Mesenchymal stem cell (in vitro differentiated cells and primary cell): ENCODE results near the gene PGR.

Experiments used
- DNase-seq: peaks from one replicate; pipeline ENCODE4 v3.0.0-alpha.2; 2013
- H2AFZ ChIP-seq: one replicate; pipeline ENCODE4 v1.6.1; 2013; ENCODE audit warnings: low read depth, mild to moderate bottlenecking, control low read depth, inconsistent platforms, low read length, moderate library complexity
- H2AK5ac ChIP-seq: 2 replicates; pipeline ENCODE4 v1.6.1; 2013; ENCODE audit warnings: low read length, moderate library complexity, mild to moderate bottlenecking, inconsistent platforms; ENCODE audit not compliant: severe bottlenecking
- H2BK120ac ChIP-seq: one replicate; pipeline ENCODE4 v1.6.1; 2013; ENCODE audit warnings: low read depth, mild to moderate bottlenecking, inconsistent platforms, low read length, moderate library complexity
- H2BK12ac ChIP-seq, 2 experiments: one replicate each; pipeline ENCODE4 v1.6.1; 2013; ENCODE audit warnings: inconsistent platforms in 2 of 2, low read length in 2 of 2, mild to moderate bottlenecking in 2 of 2, moderate library complexity in 2 of 2, control low read depth in 1 of 2
- H2BK15ac ChIP-seq: one replicate; pipeline ENCODE4 v1.6.1; 2013; ENCODE audit warnings: mild to moderate bottlenecking, low read depth, inconsistent platforms; ENCODE audit not compliant: poor library complexity, severe bottlenecking
- H2BK5ac ChIP-seq: 2 replicates; pipeline ENCODE4 v1.6.1; 2013; ENCODE audit warnings: low read depth, mild to moderate bottlenecking, low read length, control low read depth, inconsistent platforms; ENCODE audit not compliant: poor library complexity, severe bottlenecking
- H3K14ac ChIP-seq, 2 experiments: one replicate each; pipeline ENCODE4 v1.6.1; 2013; ENCODE audit warnings: inconsistent platforms in 2 of 2, low read length in 2 of 2, control low read depth in 1 of 2, mild to moderate bottlenecking in 1 of 2, moderate library complexity in 1 of 2
- H3K18ac ChIP-seq, 2 experiments: one replicate each; pipeline ENCODE4 v1.6.1; 2013; ENCODE audit warnings: inconsistent platforms in 2 of 2, low read length in 2 of 2, control low read depth in 1 of 2, low read depth in 1 of 2, mild to moderate bottlenecking in 1 of 2
- H3K23ac ChIP-seq, 2 experiments: one replicate each; pipeline ENCODE4 v1.6.1; 2013; ENCODE audit warnings: inconsistent platforms in 2 of 2, low read length in 2 of 2, mild to moderate bottlenecking in 2 of 2, moderate library complexity in 2 of 2, control low read depth in 1 of 2
- H3K27ac ChIP-seq: 2 replicates; pipeline ENCODE4 v1.5.1; 2013; ENCODE audit warnings: mild to moderate bottlenecking, moderate library complexity, low read length, control low read depth, inconsistent platforms; ENCODE audit not compliant: poor library complexity, severe bottlenecking
- H3K27me3 ChIP-seq, 2 experiments: 2 replicates each; pipeline versions ENCODE4 v1.6.1 to v1.7.0; 2013; ENCODE audit warnings: low read length in 2 of 2, mild to moderate bottlenecking in 2 of 2, moderate library complexity in 2 of 2, control low read depth in 1 of 2, inconsistent platforms in 1 of 2; ENCODE audit not compliant: control insufficient read depth in 1 of 2, insufficient read depth in 1 of 2
- H3K36me3 ChIP-seq, 2 experiments: 2 replicates each; pipeline versions ENCODE4 v1.6.1 to v1.7.0; 2013; ENCODE audit warnings: low read length in 2 of 2, control low read depth in 1 of 2, inconsistent platforms in 1 of 2, low read depth in 1 of 2, mild to moderate bottlenecking in 1 of 2; ENCODE audit not compliant: insufficient read depth in 2 of 2, control insufficient read depth in 1 of 2
- H3K4ac ChIP-seq, 2 experiments: one replicate each; pipeline ENCODE4 v1.6.1; 2013; ENCODE audit warnings: inconsistent platforms in 2 of 2, low read length in 2 of 2, mild to moderate bottlenecking in 2 of 2, moderate library complexity in 2 of 2, control low read depth in 1 of 2, low read depth in 1 of 2
- H3K4me1 ChIP-seq: 2 replicates; pipeline ENCODE4 v1.6.1; 2013; ENCODE audit warnings: low read depth, low read length, control low read depth; ENCODE audit not compliant: control insufficient read depth, insufficient read depth
- H3K4me2 ChIP-seq: 2 replicates; pipeline ENCODE4 v1.6.1; 2013; ENCODE audit warnings: low read length, mild to moderate bottlenecking, inconsistent platforms; ENCODE audit not compliant: poor library complexity, severe bottlenecking
- H3K4me3 ChIP-seq, 2 experiments: 2 replicates each; pipeline versions ENCODE4 v1.5.1 to v1.7.0; 2013; ENCODE audit warnings: low read length in 2 of 2, mild to moderate bottlenecking in 2 of 2, control low read depth in 1 of 2, low read depth in 1 of 2; ENCODE audit not compliant: insufficient read depth in 1 of 2
- H3K79me1 ChIP-seq: replicated peaks from 2 replicates; pipeline ENCODE4 v1.6.1; 2013; ENCODE audit warnings: mild to moderate bottlenecking, control low read depth, low read length, inconsistent platforms; ENCODE audit not compliant: poor library complexity, severe bottlenecking
- H3K9ac ChIP-seq: 2 replicates; pipeline ENCODE4 v1.7.0; 2013; ENCODE audit warnings: mild to moderate bottlenecking, low read length, moderate library complexity
- H3K9me3 ChIP-seq: 2 replicates; pipeline ENCODE4 v1.7.0; 2013; ENCODE audit warnings: mild to moderate bottlenecking, low read length; ENCODE audit not compliant: control insufficient read depth
- H4K8ac ChIP-seq: one replicate; pipeline ENCODE4 v1.6.1; 2013; ENCODE audit warnings: inconsistent platforms, mild to moderate bottlenecking, low read length, moderate library complexity
- H4K91ac ChIP-seq: one replicate; pipeline ENCODE4 v1.6.1; 2013; ENCODE audit warnings: mild to moderate bottlenecking, low read length, inconsistent platforms
- WGBS: methylation state at CpG from one replicate; pipeline ENCODE4 v1.1.7; 2013; ENCODE audit warnings: mixed read lengths; 5-methylcytosine and 5-hydroxymethylcytosine counted together

Gene PGR

DNA sequence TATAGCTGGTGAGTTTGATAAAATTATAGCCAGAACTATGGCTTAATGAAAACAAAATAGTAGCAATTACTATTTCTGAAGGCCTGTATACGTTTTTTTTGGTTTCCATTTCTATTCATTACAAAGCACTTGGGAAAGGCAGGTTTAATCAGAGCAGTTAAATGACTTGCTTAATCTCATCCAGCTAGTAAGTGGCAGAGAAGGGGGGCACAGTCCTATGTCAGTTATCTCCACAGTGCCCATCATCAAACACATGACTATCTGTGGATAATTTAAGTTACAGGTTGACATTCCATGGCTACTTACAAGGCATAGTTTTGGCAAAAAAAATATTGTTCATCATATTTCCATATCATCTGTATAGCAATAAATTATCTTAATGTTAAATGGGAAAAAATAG is 93.7 kb downstream of the PGR start:
- Histone ChIP-seq H3K18ac (no peak overlapping the region), H3K36me3 (no peaks in the 10 kb centered on the region), H2BK12ac (no peak overlapping the region), H2AK5ac (no peak overlapping the region), H3K23ac (no peak overlapping the region), H3K4me1 (peaks cover 2% of the 10 kb centered on the region), H3K27ac (no peak overlapping the region), H3K14ac (no peak overlapping the region), H2AFZ (no peak overlapping the region), H4K8ac (no peak overlapping the region), H2BK120ac (no peak overlapping the region), H2BK15ac (no peak overlapping the region), H4K91ac (no peak overlapping the region), H3K9ac (no peak overlapping the region), H2BK5ac (no peak overlapping the region), H3K4ac (no peak overlapping the region), H3K4me2 (no peak overlapping the region), H3K27me3 (no peaks in the 10 kb centered on the region), H3K9me3 (no peaks in the 10 kb centered on the region), H3K4me3 (no peak overlapping the region), H3K79me1 (no peaks in the 10 kb centered on the region)
- DNase-seq, result no peak
- no CpG with 5 or more reads among the region's 1 CpG for WGBS

DNA sequence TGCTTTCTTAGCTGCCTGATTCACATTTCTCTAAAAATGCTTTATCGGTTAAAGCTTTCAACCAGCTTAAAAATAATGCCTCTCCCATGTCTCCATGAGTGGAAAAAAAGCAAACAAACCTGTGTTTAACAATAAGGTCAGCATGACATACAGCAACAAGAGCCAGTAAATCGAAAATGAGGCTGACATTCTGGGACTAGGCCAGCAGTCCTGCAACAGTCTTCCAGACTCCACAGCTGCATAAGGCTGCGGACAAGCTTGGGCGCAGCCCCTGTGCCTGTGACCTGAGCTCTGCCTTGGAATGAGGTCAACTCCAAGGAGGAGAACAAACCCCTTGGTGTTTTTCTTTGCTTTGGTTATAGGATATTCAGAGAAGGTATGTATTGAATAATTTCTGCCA is 95.5 kb downstream of the PGR start:
- Histone ChIP-seq H4K91ac (no peak overlapping the region), H3K14ac (no peak overlapping the region), H3K4ac (no peak overlapping the region), H3K79me1 (no peaks in the 10 kb centered on the region), H2BK12ac (no peak overlapping the region), H3K36me3 (no peaks in the 10 kb centered on the region), H3K18ac (no peak overlapping the region), H3K4me2 (no peak overlapping the region), H2BK5ac (no peak overlapping the region), H2AFZ (no peak overlapping the region), H3K27ac (no peak overlapping the region), H3K4me1 (peaks cover 3% of the 10 kb centered on the region), H2AK5ac (no peak overlapping the region), H2BK15ac (no peak overlapping the region), H4K8ac (no peak overlapping the region), H3K4me3 (no peak overlapping the region), H3K9me3 (no peaks in the 10 kb centered on the region), H3K27me3 (no peaks in the 10 kb centered on the region), H2BK120ac (no peak overlapping the region), H3K23ac (no peak overlapping the region), H3K9ac (peak overlapping the region; percentile 17)
- 68% methylated on average over 4 of the region's 4 CpGs for WGBS
- DNase-seq, result no peak

DNA sequence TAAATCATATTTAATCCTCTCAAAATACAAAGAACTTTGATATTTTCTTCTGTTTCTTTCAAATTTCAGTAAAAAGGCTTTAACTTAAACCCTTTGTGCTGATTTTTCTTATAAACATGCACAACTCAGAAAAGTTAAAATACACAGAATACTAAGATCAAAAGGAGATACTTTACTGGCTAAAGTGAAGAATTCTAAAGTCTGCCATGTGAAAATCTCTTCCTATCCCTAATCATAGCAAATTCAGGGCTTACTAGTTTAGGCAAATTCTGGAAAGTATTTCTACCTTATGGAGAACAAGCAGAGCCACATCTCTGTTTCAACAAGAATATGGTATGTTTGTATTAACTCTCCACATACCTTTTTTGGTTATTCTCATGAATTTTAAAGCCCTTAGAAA is 96.6 kb downstream of the PGR start:
- Histone ChIP-seq H3K79me1 (no peaks in the 10 kb centered on the region), H2BK15ac (no peak overlapping the region), H3K9me3 (no peaks in the 10 kb centered on the region), H2BK120ac (no peak overlapping the region), H3K27me3 (no peaks in the 10 kb centered on the region), H3K9ac (no peak overlapping the region), H3K4me3 (no peak overlapping the region), H2BK5ac (no peak overlapping the region), H3K4ac (no peak overlapping the region), H2BK12ac (no peak overlapping the region), H4K91ac (no peak overlapping the region), H3K4me2 (no peak overlapping the region), H3K4me1 (peaks cover 3% of the 10 kb centered on the region), H2AFZ (no peak overlapping the region), H2AK5ac (no peak overlapping the region), H3K36me3 (no peaks in the 10 kb centered on the region), H3K18ac (no peak overlapping the region), H3K14ac (no peak overlapping the region), H3K23ac (no peak overlapping the region), H4K8ac (no peak overlapping the region), H3K27ac (no peak overlapping the region)
- DNase-seq, result no peak

DNA sequence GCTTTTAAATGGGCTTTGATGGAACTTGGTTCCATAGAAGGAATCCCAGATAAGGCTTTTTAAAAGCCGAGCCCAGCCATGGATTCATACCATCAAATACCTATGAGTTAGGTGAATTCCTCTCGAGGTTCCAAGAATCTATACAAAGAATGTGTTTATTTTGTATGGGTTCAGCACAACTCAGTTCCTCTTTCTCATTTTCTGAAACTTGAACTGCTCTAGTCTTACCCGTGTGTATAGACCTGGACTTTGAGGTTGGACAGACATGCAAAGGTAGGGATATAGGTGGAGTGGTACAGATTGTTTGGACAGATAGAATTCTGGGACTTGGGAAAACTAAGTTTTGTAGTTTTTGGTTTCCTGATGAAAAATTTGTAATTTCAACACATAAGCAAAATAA is 97.9 kb downstream of the PGR start:
- no peak overlapping the region for H2BK120ac ChIP-seq
- H2BK15ac ChIP-seq, result no peak overlapping the region
- H3K27ac ChIP-seq, result no peak overlapping the region
- H3K14ac ChIP-seq, result no peak overlapping the region
- H3K23ac ChIP-seq, result no peak overlapping the region
- no peak overlapping the region for H3K4me3 ChIP-seq
- H2AK5ac ChIP-seq, result no peak overlapping the region
- no peak overlapping the region for H3K4ac ChIP-seq
- 86% methylated on average over 1 of the region's 3 CpGs for WGBS
- no peak overlapping the region for H4K8ac ChIP-seq
- no peak overlapping the region for H2BK5ac ChIP-seq
- no peak overlapping the region for H3K4me2 ChIP-seq
- H3K18ac ChIP-seq, result no peak overlapping the region
- H3K9me3 ChIP-seq, result no peaks in the 10 kb centered on the region
- H3K79me1 ChIP-seq, result no peaks in the 10 kb centered on the region
- no peak overlapping the region for H2BK12ac ChIP-seq
- H2AFZ ChIP-seq, result no peak overlapping the region
- no peak for DNase-seq
- no peak overlapping the region for H3K9ac ChIP-seq
- no peaks in the 10 kb centered on the region for H3K27me3 ChIP-seq
- no peaks in the 10 kb centered on the region for H3K36me3 ChIP-seq
- H4K91ac ChIP-seq, result no peak overlapping the region
- H3K4me1 ChIP-seq, result peaks cover 3% of the 10 kb centered on the region
